GM18951 (cell line): ENCODE measurements around the gene DISC1.
"Not testable (repeated sequence)": the region's sequence is repeated elsewhere in the genome, so short reads cannot be mapped to it uniquely, and the experiment has no call there.

Experiments used
- POLR2A ChIP-seq: IDR thresholded peaks from 4 replicates; pipeline ENCODE4 v1.6.1; 2011; ENCODE audit warnings: mild to moderate bottlenecking; ENCODE audit not compliant: insufficient read length, insufficient read depth; ENCODE audit errors: extremely low read depth
- in situ Hi-C: fragments of 300-500 bp; cut with MboI; formaldehyde crosslinking; loops from one replicate; pipeline ENCODE4 v1.12.0; 2022; ENCODE audit warnings: low sequenced_read_pairs, mixed read lengths, inconsistent platforms; ENCODE audit not compliant: unreplicated experiment

DISC1 gene

GRCh38 chr1:231883382-231883781 is 256.8 kb downstream of the DISC1 start:
- no peak for TF ChIP-seq POLR2A
- in situ Hi-C loops: no loop called here

DNA sequence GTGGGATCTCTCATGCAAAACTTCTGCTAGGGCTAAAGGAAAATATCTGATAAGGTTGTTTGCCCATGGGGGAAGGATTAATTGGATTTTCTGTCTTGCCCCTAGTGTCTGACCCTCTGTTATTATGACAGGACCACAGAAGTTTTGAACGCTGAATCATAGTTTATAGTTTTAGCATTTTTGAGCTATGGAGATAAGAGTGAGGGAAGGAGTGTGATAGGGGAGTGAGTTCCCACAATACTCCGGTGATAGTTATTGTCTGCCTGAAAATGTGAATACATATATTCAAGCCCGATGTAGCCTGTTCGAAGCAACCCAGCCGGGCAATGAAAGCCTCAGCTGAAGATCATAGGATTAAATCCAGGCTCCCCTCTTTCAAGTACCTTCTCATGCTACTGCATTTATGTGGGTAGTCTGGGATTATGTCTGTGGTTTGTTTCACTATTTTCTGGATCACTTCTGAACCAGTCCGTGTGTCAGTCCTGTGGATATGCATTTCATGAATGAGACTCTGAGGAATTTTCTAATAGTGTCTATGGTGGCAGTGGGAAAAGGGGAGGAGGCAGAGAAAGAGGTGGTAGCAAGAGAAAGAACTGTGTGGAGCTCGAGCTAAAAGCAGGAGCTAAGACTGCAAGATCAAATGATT is 258.7 kb downstream of the DISC1 start:
- in situ Hi-C loops: no loop called here
- TF ChIP-seq POLR2A: no peak

DNA sequence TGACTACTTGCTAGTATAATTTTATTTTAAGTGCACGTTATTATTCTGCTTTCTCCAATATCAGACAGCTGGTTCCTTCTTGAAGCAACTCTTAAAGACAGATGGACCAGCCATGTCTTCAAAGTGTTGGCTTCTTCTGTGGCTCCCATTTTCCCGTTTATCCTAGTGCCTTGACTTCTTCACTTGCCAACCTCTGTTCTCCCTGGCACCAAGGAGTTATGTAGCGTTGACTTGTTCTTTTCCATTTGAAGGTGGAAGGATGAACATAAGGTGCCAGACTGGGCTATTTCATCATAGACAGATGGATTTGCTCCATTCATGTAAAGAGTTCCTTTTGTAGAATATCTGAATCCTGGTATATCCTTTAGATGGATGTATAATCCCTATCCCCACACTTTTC is 260.6 kb downstream of the DISC1 start:
- no peak for TF ChIP-seq POLR2A
- in situ Hi-C loops: no loop called here

DNA sequence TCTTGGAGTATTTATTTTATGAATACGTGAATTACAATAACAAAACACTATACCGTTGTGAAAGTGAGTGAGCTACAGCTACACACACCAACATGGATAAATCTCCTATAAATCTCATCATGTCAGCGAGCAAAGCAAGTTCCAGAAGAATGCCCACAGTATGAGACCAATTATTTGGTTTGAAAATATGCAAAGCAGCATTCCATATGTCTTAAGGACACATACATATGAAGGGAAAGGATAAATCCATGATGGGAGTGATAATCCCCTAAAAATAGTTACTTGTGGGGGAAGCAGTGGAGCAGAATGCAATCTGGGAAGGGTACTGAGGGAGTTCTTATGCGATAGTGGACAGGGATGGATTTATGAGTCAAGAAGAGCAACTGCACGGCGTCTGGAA is 261.3 kb downstream of the DISC1 start:
- in situ Hi-C loops: no loop called here
- TF ChIP-seq POLR2A: no peak

DNA sequence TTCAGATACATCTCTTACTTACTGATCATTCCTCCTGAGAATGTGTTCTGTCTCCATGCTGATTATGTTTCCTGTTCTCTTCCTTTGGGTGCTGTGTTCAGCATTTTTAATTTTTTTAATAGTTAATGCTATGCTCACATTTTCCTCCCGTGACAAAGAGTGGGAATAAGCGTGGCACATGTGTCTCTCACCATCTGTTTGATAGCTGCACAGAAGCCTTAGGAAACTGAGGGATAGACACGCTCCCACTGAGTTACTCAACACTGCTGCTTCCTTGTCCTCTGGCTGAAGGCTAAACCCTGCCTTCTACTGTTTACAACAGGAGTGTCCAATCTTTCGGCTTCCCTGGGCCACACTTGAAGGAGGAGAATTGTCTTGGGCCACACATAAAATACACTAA is 264.2 kb downstream of the DISC1 start:
- TF ChIP-seq POLR2A: no peak
- in situ Hi-C loops: no loop called here

DNA sequence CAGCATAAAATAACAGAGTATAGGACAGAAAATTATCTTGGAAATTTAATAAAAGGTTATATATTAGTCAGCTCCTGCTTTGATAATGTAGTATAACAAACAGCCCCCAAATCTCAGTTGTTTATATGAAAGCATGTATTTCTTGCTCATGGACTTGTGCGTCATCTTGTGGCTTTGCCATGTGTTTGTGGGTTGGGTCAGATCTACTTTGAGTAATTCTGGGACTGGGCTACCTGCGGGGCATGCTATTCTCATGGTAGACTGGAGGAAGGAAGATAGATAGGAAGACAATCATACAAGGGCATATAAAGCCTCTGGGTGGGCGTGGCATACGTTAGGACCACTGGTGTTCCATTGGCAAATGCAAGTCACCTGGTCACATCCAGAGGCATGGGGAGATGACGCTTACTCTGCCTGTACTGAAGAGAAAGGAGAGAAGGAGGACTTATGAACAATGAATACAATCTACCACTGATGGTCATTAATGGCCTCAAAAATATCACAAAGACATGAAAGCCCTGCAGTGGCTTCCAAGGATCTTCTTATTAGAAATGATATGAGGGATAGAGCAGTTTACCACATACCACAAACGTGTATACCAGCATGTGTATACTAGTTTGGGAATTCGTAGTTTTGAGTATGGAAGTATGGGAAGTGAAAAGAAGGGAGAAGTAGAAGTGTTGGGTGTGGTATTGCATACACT is 267.0 kb downstream of the DISC1 start:
- in situ Hi-C loops: no loop called here
- TF ChIP-seq POLR2A: no peak

DNA sequence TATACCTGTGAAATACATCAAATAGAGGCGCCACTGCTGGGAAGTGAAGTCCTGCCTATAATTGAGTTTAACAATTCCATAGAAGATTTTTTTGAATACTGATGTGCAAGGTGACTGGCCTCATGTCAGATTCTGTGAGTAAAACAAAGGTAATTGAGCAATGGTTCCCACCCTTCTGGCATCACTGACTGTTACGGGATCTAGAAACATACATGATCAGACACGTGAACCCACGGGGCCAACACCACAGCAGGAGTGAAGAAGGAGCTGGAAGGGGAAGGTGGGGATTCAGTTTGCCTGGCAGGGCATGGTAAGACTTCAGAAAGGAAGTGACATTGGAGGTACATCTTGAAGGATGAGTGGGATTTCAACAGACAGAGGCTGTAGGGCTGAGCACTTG is 270.2 kb downstream of the DISC1 start:
- TF ChIP-seq POLR2A: no peak
- in situ Hi-C loops: no loop called here

GRCh38 chr1:231899046-231899445 is 272.5 kb downstream of the DISC1 start:
- no peak for TF ChIP-seq POLR2A
- in situ Hi-C loops: no loop called here

GRCh38 chr1:231899713-231900435 is 273.3 kb downstream of the DISC1 start:
- no peak for TF ChIP-seq POLR2A
- in situ Hi-C loops: no loop called here

DNA sequence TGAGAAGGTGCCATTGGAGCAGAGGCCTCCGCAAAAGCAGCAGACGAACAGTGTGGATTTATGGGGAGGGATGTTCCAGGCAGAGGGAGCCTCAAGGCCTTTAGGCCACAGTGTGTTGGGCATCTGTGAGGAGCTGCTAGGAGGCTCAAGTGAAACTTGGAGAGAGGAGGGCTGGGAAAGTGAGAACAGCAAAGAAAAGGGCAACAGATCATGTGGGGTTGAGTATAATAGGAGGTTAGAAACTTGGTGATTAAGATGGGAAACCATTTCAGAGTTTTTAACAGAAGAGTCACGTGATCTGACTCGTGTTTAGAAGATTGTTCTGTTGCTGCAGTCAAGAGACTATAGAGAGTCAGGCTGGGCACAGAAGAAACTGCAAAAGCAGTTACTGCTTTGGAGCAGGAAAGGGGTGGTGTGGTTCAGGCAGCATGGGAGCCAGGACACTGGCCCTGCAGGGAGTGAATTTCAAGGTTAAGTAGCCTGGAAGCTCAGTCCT is 277.0 kb downstream of the DISC1 start:
- TF ChIP-seq POLR2A: no peak
- in situ Hi-C loops: no loop called here

DNA sequence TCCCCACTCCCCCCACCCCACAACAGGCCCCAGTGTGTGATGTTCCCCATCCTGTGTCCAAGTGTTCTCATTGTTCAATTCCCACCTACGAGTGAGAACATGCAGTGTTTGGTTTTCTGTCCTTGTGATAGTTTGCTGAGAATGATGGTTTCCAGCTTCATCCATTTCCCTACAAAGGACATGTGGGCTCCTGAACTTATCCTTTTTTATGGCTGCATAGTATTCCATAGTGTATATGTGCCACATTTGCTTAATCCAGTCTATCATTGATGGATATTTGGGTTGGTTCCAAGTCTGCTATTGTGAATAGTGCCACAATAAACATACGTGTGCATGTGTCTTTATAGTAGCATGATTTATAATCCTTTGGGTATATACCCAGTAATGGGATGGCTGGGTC is 280.7 kb downstream of the DISC1 start:
- in situ Hi-C loops: not testable (repeated sequence)

DNA sequence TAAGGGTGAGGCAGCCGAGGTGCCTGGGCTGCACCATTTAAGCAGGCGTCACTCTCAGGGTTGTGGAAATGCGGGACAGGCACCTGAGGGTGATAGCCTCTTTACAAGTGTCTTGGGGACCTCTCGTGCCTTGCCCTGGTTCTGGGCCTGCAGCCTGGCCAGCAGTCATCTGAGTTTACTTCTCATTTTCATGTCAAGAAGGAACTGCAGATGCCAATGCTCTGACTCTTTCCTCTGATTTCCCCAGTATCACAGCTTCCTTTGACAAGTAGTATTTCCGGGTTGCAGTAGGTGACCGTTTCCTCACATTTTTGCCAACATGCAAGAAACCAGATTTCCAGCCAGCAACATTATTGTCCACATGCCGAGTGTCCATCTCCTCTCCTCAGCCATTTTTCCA is 286.9 kb downstream of the DISC1 start:
- TF ChIP-seq POLR2A: no peak
- in situ Hi-C loops: no loop called here

DNA sequence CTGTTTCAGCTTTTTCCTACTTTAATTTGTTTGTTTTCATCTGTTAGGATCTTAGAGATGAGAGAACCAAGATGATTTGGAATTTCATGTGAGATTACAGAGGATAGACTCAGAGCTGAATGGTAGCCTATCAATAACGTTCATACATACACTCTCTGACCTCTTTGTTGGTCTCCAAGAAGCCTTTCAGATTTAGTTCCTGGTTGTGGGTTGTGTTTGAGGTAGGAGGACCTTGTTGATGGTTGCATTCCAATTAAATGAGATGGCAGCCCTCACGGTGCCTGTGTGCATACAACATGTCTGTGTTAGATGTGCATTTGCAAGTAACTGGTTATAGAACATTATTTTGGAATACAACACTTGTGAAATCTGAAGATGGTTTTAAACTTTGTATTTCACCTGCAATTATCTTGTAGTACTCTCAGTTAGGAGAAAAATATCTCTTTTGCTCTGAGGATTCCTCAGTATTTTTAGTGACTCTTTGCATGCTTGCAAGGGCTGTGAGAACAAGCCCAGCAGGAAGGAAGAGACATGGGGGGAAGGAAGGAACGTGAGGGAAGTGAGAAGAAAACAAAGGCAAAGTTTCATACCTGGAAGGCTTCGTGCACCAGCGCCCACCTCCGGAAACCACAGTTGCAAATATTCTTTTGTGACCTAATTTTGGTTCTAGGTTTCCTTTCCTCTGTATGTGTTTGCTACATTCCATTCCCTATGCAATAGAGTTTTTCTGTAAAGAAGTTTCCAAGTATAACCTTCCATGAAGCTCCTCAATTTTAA is 291.8 kb downstream of the DISC1 start:
- no peak for TF ChIP-seq POLR2A
- in situ Hi-C loops: no loop called here
